ENCODE measurements around the gene WTIP.
A peak's percentile ranks its signal among the peaks of the same experiment; 100 is the strongest.

Gene WTIP

GRCh38 chr19:34480491-34480890 is 1.1 kb upstream of the WTIP start:
- no peak overlapping the region for H3K9ac ChIP-seq (ENCODE audit: low read length)
- peak overlapping the region in 1 of 2 donors; percentile 58 for H3K4me3 ChIP-seq (ENCODE audit: low read depth in 1 of 2, low read length in 2 of 2)
- H3K27ac ChIP-seq (ENCODE audit: low read depth, low read length): no peak overlapping the region
- no peaks in the 10 kb centered on the region for H3K36me3 ChIP-seq (ENCODE audit: insufficient read depth, low read length)
- no peaks in the 10 kb centered on the region for H3K27me3 ChIP-seq (ENCODE audit: control insufficient read depth in 1 of 2, insufficient read depth in 2 of 2, low read length in 2 of 2)
- no peaks in the 10 kb centered on the region for H3K9me3 ChIP-seq (ENCODE audit: low read length)
- peaks cover 11% of the 10 kb centered on the region for H3K4me1 ChIP-seq (ENCODE audit: insufficient read depth, low read length)

DNA sequence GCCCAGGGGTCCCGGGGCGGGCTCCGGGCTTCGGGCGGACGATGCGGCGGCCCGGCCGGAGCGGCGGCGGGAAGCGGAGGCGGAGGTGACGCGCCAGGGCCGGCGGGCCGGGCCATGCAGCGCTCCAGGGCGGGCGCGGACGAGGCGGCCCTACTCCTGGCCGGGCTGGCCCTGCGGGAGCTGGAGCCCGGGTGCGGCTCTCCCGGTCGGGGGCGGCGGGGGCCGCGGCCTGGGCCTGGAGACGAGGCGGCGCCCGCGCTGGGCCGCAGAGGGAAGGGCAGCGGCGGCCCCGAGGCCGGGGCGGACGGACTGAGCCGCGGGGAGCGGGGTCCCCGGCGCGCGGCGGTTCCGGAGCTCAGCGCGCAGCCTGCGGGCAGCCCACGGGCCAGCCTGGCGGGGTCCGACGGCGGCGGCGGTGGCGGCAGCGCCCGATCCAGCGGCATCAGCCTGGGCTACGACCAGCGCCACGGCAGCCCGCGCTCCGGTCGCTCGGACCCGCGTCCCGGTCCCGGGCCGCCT is 362 bp downstream of the WTIP start:
- Histone ChIP-seq H3K4me3 (ENCODE audit: low read depth in 1 of 2, low read length in 2 of 2) (peak overlapping the region; percentile 45 to 50), H3K9me3 (ENCODE audit: low read length) (no peaks in the 10 kb centered on the region), H3K27me3 (ENCODE audit: control insufficient read depth in 1 of 2, insufficient read depth in 2 of 2, low read length in 2 of 2) (no peaks in the 10 kb centered on the region), H3K4me1 (ENCODE audit: insufficient read depth, low read length) (peaks cover 11% of the 10 kb centered on the region), H3K27ac (ENCODE audit: low read depth, low read length) (peak overlapping the region; percentile 4), H3K9ac (ENCODE audit: low read length) (no peak overlapping the region), H3K36me3 (ENCODE audit: insufficient read depth, low read length) (no peaks in the 10 kb centered on the region)

GRCh38 chr19:34482380-34483250 is 1.1 kb downstream of the WTIP start:
- Histone ChIP-seq H3K9me3 (ENCODE audit: low read length) (no peaks in the 10 kb centered on the region), H3K36me3 (ENCODE audit: insufficient read depth, low read length) (no peaks in the 10 kb centered on the region), H3K4me3 (ENCODE audit: low read depth in 1 of 2, low read length in 2 of 2) (peak overlapping the region; percentile 45 to 50), H3K27me3 (ENCODE audit: control insufficient read depth in 1 of 2, insufficient read depth in 2 of 2, low read length in 2 of 2) (no peaks in the 10 kb centered on the region), H3K27ac (ENCODE audit: low read depth, low read length) (peak overlapping the region; percentile 4), H3K4me1 (ENCODE audit: insufficient read depth, low read length) (peaks cover 11% of the 10 kb centered on the region), H3K9ac (ENCODE audit: low read length) (no peak overlapping the region)

DNA sequence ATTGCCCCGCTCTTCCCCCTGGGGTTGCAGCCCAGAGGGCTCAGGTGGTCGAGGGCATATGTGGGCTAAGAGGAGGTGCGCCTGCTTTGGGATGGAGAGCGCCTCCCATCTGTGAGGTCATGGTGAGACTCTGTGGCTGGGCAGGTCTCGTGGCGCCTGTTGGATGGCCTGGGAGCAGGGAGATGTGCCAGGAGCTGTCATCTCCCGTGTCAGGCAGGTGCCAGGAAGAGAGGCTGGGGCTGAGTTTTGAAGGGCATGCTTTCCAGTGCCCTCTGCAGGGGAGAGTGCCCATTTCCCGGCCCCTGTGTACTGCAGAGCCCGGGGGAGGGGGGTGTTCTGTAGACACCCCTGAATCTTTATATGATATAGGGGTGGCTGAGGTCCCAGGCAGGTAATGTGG is 2.8 kb downstream of the WTIP start:
- Histone ChIP-seq H3K4me3 (ENCODE audit: low read depth in 1 of 2, low read length in 2 of 2) (no peak overlapping the region), H3K36me3 (ENCODE audit: insufficient read depth, low read length) (no peaks in the 10 kb centered on the region), H3K9me3 (ENCODE audit: low read length) (no peaks in the 10 kb centered on the region), H3K4me1 (ENCODE audit: insufficient read depth, low read length) (peaks cover 11% of the 10 kb centered on the region), H3K9ac (ENCODE audit: low read length) (no peak overlapping the region), H3K27ac (ENCODE audit: low read depth, low read length) (no peak overlapping the region), H3K27me3 (ENCODE audit: control insufficient read depth in 1 of 2, insufficient read depth in 2 of 2, low read length in 2 of 2) (no peaks in the 10 kb centered on the region)

- Histone ChIP-seq H3K4me3 (ENCODE audit: low read depth in 1 of 2, low read length in 2 of 2) (no peak overlapping the region), H3K27me3 (ENCODE audit: control insufficient read depth in 1 of 2, insufficient read depth in 2 of 2, low read length in 2 of 2) (no peaks in the 10 kb centered on the region), H3K9me3 (ENCODE audit: low read length) (no peaks in the 10 kb centered on the region), H3K9ac (ENCODE audit: low read length) (no peak overlapping the region), H3K27ac (ENCODE audit: low read depth, low read length) (no peak overlapping the region), H3K4me1 (ENCODE audit: insufficient read depth, low read length) (peaks cover 9% of the 10 kb centered on the region), H3K36me3 (ENCODE audit: insufficient read depth, low read length) (no peaks in the 10 kb centered on the region)
Observed at GRCh38 chr19:34485831-34486230, 4.3 kb downstream of the WTIP start.

DNA sequence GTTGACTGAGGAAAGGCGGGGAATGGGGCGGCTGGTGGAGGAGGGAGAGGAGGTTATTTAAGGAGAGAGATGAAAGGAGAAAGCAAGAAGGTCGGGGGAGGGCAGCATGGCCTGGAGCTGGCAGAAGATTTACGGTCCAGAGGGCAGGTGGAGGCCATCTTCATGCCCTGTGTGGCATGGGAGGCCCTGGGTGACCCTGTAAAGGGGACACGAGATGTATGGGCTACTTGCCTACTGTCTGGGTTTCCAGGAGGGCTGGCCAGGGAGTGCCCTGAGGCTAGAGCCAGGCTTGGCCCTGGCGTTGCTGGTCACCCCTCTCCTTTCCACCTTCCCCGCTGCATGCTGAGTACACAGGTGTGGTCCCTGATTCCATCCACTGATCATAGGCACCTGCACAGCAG is 6.1 kb downstream of the WTIP start:
- Histone ChIP-seq H3K4me3 (ENCODE audit: low read depth in 1 of 2, low read length in 2 of 2) (no peak overlapping the region), H3K36me3 (ENCODE audit: insufficient read depth, low read length) (no peaks in the 10 kb centered on the region), H3K4me1 (ENCODE audit: insufficient read depth, low read length) (peaks cover 7% of the 10 kb centered on the region), H3K9ac (ENCODE audit: low read length) (no peak overlapping the region), H3K27ac (ENCODE audit: low read depth, low read length) (no peak overlapping the region), H3K27me3 (ENCODE audit: control insufficient read depth in 1 of 2, insufficient read depth in 2 of 2, low read length in 2 of 2) (no peaks in the 10 kb centered on the region), H3K9me3 (ENCODE audit: low read length) (no peaks in the 10 kb centered on the region)

DNA sequence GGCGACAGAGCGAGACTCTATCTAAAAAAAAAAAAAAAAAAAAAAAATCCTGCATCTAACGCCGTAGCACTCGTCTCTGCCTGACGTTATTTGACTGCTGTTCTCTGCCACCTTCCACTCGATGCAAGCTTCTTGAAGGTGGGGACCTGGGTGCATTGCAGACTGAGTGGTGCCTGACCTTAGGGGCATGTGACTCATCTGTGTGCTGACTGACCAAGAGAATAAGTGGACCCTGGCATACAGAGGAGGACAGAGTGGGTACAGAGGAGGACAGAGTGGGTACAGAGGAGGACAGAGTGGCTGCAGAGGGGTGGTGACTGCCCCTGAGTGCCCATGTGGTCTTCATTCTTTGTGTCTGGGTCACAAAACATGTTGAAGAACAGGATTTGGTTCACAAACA is 7.6 kb downstream of the WTIP start:
- no peak overlapping the region for H3K4me3 ChIP-seq (ENCODE audit: low read depth in 1 of 2, low read length in 2 of 2)

DNA sequence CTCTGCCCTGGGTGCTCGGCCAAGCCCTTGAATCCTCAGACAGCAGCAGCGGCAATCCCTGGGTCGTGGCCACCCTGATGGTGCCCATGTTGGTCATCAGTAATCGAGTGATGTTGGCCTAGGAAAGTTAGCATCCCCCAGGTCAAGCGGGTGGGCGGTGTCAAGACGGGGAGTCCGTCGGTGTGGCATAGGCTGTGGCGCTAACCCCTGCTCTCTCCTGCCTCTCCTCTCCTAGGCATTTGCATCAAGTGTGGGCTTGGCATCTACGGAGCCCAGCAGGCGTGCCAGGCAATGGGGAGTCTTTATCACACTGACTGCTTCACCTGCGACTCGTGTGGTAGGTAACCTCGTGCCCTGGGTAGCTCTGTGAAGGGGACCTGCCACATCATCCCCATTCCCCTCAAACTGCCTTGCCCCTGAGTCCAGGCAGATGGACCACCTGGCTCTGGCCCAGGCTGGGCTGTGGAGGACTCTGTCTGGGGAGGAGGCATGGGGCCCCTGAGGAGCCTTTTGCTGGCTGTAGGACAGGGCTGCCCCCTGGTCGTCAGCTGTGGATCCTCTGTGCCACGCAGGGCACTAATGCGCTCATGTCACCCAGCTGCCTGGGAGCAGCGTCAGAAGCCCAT is 8.7 kb downstream of the WTIP start:
- H3K27me3 ChIP-seq (ENCODE audit: control insufficient read depth in 1 of 2, insufficient read depth in 2 of 2, low read length in 2 of 2): no peaks in the 10 kb centered on the region
- H3K4me3 ChIP-seq (ENCODE audit: low read depth in 1 of 2, low read length in 2 of 2): no peak overlapping the region
- no peak overlapping the region for H3K9ac ChIP-seq (ENCODE audit: low read length)
- H3K27ac ChIP-seq (ENCODE audit: low read depth, low read length): no peak overlapping the region
- no peaks in the 10 kb centered on the region for H3K9me3 ChIP-seq (ENCODE audit: low read length)
- peaks cover 21% of the 10 kb centered on the region for H3K36me3 ChIP-seq (ENCODE audit: insufficient read depth, low read length)
- H3K4me1 ChIP-seq (ENCODE audit: insufficient read depth, low read length): no peaks in the 10 kb centered on the region

More for the DNA sequence above, 7.6 kb downstream of the WTIP start:
- Histone ChIP-seq H3K9ac (ENCODE audit: low read length) (no peak overlapping the region), H3K27me3 (ENCODE audit: control insufficient read depth in 1 of 2, insufficient read depth in 2 of 2, low read length in 2 of 2) (no peaks in the 10 kb centered on the region), H3K27ac (ENCODE audit: low read depth, low read length) (no peak overlapping the region), H3K36me3 (ENCODE audit: insufficient read depth, low read length) (peaks cover 14% of the 10 kb centered on the region), H3K9me3 (ENCODE audit: low read length) (no peaks in the 10 kb centered on the region), H3K4me1 (ENCODE audit: insufficient read depth, low read length) (no peaks in the 10 kb centered on the region)

GRCh38 chr19:34493038-34493648 is 11.6 kb downstream of the WTIP start:
- Histone ChIP-seq H3K36me3 (ENCODE audit: insufficient read depth, low read length) (peaks cover 27% of the 10 kb centered on the region), H3K27ac (ENCODE audit: low read depth, low read length) (no peak overlapping the region), H3K9me3 (ENCODE audit: low read length) (no peaks in the 10 kb centered on the region), H3K4me1 (ENCODE audit: insufficient read depth, low read length) (no peaks in the 10 kb centered on the region), H3K9ac (ENCODE audit: low read length) (no peak overlapping the region), H3K4me3 (ENCODE audit: low read depth in 1 of 2, low read length in 2 of 2) (no peak overlapping the region), H3K27me3 (ENCODE audit: control insufficient read depth in 1 of 2, insufficient read depth in 2 of 2, low read length in 2 of 2) (no peaks in the 10 kb centered on the region)

DNA sequence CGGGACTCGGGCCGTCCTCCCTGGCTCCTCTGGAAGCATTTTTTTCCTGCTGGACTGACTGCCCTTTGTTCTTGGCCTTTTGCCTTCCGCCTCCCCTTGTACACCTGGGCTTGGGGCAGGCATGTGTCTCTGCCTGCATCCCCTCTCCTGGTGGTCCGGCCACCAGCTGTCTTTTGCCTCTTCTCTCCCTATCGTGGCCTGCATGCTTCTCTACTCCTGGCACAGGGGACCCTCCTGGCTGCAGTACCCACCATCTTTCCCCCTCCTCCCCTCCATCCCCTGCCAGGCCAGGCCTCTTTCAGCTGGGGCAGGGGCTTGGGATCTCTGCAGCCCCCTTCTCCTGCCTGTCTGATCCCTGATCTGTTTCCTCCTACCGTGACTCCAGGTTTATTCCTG is 12.1 kb downstream of the WTIP start:
- Histone ChIP-seq H3K9me3 (ENCODE audit: low read length) (no peaks in the 10 kb centered on the region), H3K4me3 (ENCODE audit: low read depth in 1 of 2, low read length in 2 of 2) (no peak overlapping the region), H3K4me1 (ENCODE audit: insufficient read depth, low read length) (no peaks in the 10 kb centered on the region), H3K27me3 (ENCODE audit: control insufficient read depth in 1 of 2, insufficient read depth in 2 of 2, low read length in 2 of 2) (no peaks in the 10 kb centered on the region), H3K9ac (ENCODE audit: low read length) (no peak overlapping the region), H3K36me3 (ENCODE audit: insufficient read depth, low read length) (peaks cover 27% of the 10 kb centered on the region), H3K27ac (ENCODE audit: low read depth, low read length) (no peak overlapping the region)

DNA sequence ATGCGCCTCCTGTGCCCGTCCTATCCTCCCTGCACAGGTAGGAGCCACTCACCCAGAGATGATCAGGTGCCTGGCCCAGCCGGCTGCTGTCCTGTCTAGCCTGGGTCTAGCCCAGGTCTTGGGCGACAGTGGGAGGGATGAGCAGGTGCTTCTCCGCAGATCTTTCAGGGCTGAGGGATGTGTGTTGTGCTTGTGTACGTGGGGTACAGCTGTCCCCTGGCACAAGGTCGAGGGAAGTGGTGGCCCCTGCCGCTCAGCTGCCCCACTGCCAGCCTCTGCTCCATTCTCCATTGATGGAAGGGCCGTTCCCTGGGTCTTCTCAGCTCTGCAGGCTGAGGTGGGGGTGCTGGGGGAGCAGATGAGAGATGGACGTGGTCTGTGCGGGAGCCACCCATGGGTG is 13.0 kb downstream of the WTIP start:
- Histone ChIP-seq H3K4me3 (ENCODE audit: low read depth in 1 of 2, low read length in 2 of 2) (no peak overlapping the region), H3K27ac (ENCODE audit: low read depth, low read length) (no peak overlapping the region), H3K27me3 (ENCODE audit: control insufficient read depth in 1 of 2, insufficient read depth in 2 of 2, low read length in 2 of 2) (no peaks in the 10 kb centered on the region), H3K9ac (ENCODE audit: low read length) (no peak overlapping the region), H3K4me1 (ENCODE audit: insufficient read depth, low read length) (no peaks in the 10 kb centered on the region), H3K9me3 (ENCODE audit: low read length) (no peaks in the 10 kb centered on the region), H3K36me3 (ENCODE audit: insufficient read depth, low read length) (peaks cover 27% of the 10 kb centered on the region)

Data from muscle layer of colon (tissue), 2 donors.